AG09309 (cell line): ENCODE data around the gene ICAM4.
"Not testable (repeated sequence)": the region's sequence is repeated elsewhere in the genome, so short reads cannot be mapped to it uniquely, and the experiment has no call there.

Source experiments
- DNase-seq: peaks from one replicate; pipeline ENCODE4 v3.0.0-alpha.2; 2010; ENCODE audit warnings: low read depth
- H3K4me3 ChIP-seq: 2 replicates; pipeline ENCODE4 v1.5.1; 2011; ENCODE audit warnings: mild to moderate bottlenecking, low read depth, low read length, moderate library complexity; ENCODE audit not compliant: control insufficient read depth
- CTCF ChIP-seq: IDR thresholded peaks from 2 replicates; pipeline ENCODE4 v1.5.1; 2011; ENCODE audit warnings: mild to moderate bottlenecking, low read depth, low read length, inconsistent platforms; ENCODE audit not compliant: insufficient read depth, control insufficient read depth; ENCODE audit errors: missing control alignments

Gene ICAM4, protein sequence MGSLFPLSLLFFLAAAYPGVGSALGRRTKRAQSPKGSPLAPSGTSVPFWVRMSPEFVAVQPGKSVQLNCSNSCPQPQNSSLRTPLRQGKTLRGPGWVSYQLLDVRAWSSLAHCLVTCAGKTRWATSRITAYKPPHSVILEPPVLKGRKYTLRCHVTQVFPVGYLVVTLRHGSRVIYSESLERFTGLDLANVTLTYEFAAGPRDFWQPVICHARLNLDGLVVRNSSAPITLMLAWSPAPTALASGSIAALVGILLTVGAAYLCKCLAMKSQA

GRCh38 chr19:10286803-10287737, at the start of gene ICAM4:
Gene ICAM4 (plus strand): TSS chr19:10286955. CDS start chr19:10287013, 58 bp downstream.
- TF ChIP-seq CTCF = no peak
- no peak for DNase-seq
- H3K4me3 ChIP-seq = no peak within 1 kb of the TSS

GRCh38 chr19:10237702-10238101, 49.1 kb upstream of the ICAM4 start:
- DNase-seq = no peak
- TF ChIP-seq CTCF = no peak

DNA sequence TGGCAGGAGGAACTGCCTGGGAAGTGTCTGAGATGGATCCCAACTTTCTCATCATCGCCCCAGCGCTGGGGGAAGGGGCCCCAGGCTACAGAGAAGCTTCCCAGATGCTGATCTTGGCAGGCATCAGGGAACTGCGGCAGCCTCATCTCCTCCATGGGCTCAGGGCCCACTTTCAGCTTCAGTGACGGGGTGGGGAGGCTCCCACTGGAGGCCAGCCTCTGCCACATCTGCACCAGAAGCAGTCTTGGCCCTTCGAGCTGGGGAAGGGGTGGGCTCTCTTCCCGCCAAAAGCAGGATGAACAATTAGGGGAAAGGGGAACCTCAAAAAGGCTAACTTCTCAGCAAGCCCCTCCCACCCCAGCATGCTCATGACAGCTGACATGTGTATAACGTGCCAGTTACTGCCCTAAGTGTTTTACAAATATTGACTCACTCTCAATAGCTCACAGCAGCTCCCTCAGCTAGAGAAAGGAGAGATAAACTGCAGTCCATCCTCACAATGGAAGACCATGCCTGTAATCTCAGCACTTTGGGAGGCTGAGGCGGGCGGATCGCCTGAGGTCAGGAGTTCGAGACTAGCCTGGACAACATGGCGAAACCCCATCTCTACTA, 48.5 kb upstream of the ICAM4 start:
- TF ChIP-seq CTCF = no peak
- no peak overlapping the region for H3K4me3 ChIP-seq
- no peak for DNase-seq

More at GRCh38 chr19:10237702-10238101, 49.1 kb upstream of the ICAM4 start:
- H3K4me3 ChIP-seq = no peak overlapping the region

GRCh38 chr19:10241826-10242449, 44.8 kb upstream of the ICAM4 start:
- not testable (repeated sequence) for DNase-seq

GRCh38 chr19:10243606-10244005, 43.1 kb upstream of the ICAM4 start:
- DNase-seq = no peak
- TF ChIP-seq CTCF = no peak
- H3K4me3 ChIP-seq = no peak overlapping the region

More at GRCh38 chr19:10241826-10242449, 44.8 kb upstream of the ICAM4 start:
- not testable (repeated sequence) for H3K4me3 ChIP-seq

GRCh38 chr19:10245189-10245939, 41.4 kb upstream of the ICAM4 start:
- H3K4me3 ChIP-seq = no peak overlapping the region
- no peak for DNase-seq
- TF ChIP-seq CTCF = no peak
